NCI-H1105 (cell line): ENCODE measurements around the gene DHRS1.
A peak's percentile ranks its signal among the peaks of the same experiment; 100 is the strongest.

Experiments used
- DNase-seq: peaks from one replicate; lab custom pipeline; 2025; lab: John Stamatoyannopoulos, UW

Gene DHRS1

GRCh38 chr14:24299255-24300191 lies at the start of gene DHRS1, which contains the start of gene NOP9:
Gene DHRS1, minus strand, starts transcription at chr14:24299780. Its CDS starts 674 bp downstream, at chr14:24299106.
Gene NOP9, plus strand, starts transcription at chr14:24299850. Its CDS starts 105 bp downstream, at chr14:24299955.
- DNase-seq: peak; percentile 79

GRCh38 chr14:24348186-24348585 lies 48.6 kb upstream of the DHRS1 start:
- DNase-seq: no peak

DNA sequence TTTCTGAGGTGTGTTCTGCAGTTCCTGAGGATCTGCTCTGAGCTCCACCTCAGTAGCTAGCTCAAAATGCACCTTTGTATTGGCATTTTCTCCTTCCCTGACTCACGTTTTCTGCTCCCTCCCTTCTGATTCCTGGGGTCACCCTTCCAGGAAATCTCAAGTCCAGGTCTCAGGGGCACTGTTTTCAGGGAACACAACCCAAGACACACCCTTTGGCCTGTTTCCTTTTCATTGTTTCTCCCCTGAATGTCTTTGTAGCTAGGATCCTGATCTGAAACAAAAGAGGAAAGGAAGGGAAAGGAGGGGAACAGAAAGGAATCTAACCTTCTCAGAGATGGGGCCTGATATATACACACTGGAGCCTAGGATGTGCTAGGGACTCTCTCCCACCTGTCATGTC lies 47.6 kb upstream of the DHRS1 start:
- no peak for DNase-seq

- DNase-seq: no peak
These were observed 44.4 kb upstream of the DHRS1 start for GRCh38 chr14:24343795-24344660.

DNA sequence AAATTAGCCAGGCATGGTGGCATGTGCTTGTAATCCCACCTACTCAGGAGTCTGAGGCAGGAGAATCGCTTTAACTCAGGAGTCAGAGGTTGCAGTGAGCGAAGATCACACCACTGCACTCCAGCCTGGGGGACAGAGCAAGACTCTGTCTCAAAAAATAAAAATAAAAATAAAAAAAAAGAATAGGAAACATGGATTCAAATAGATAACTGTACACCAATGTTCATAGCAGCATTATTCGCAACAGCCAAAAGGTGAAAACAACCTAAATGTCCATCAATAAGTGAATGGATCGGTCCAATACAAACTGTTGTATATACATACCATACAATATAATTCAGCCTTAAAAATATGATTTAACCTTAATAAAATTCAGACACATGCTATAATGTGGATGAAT lies 43.3 kb upstream of the DHRS1 start:
- no peak for DNase-seq

DNA sequence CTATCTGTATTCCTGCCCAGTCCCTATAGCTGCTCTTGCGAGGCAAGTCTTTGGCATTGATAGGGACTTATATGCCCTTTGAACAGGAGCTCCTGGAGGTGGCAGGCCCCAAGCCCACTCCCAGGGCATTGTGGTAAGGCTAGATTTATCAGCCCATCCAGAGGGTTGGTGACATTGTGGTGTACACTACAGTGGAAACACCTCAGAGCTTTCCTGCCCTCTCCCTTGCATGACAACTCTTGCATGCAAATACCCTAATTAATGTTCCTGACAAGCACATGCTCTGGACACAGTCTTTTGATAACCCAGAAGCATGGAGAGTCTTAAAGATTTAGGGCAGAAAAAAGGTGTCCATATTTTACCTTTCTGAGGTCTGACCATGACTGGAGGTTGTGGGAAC lies 41.0 kb upstream of the DHRS1 start:
- no peak for DNase-seq

DNA sequence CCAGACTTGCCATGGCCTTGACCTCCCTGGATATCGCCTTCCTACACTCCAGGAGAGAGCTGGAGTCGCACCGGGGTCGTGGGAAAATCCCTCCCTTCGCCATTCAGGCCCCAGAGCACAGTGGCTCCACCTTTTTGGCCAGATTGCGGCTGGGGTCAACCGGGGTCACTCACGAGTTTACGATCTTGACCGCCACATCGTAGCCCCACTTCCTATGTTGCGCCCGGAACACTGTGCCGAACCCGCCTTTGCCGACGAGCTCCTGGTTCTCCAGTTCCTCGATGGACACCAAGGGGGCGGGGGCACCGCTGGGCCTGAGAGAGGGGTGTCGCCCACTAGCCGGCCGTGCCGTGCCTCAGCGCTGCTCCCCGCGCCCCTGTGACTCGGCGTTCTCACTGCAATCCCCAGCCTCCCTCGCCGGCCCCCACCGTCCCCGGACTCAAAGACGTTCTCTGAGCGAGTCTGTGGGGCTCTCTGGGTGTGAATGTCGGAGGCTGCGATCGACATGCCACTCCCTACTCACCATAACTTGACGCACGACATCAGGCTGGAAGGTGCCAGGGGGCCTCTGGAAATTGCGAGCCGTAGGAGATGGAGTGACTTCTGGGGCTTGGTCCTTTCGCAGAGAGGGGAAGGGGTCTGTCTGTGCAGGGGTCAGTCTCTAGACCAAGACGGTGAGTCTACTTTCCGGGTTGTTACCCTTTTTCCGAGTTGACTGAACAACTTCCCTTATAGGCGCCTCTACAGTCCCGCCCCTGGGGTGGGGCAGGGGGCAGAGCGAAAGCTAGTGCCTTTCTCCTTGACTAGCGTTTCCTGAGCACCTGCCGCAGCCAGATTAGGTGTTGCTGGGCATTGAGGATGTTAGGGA lies 39.9 kb upstream of the DHRS1 start, which contains the start of gene RIPK3:
Gene RIPK3, minus strand, starts transcription at position 708 of the 868 bp plus-strand sequence. Its CDS starts 165 bp downstream, at position 543.
- no peak for DNase-seq

DNA sequence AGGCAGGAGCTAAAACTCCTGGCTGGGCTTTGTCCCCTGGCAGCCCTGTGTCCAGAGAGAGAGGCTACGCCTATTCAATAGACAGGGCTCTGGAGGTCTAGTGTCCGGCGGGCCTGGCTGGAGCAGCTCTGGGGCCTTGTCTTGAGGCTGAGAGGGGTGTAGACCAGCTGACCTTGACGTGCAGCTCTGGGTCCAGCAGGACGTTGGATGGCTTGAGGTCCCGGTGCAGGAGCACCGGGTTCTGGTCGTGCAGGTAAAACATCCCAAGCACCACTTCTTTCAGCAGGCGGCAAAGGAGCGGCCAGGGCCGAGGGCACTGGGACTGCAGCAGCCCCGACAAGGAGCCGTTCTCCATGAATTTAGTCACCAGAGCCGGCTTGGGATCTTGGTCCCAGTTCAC lies 39.3 kb upstream of the DHRS1 start:
- no peak for DNase-seq

DNA sequence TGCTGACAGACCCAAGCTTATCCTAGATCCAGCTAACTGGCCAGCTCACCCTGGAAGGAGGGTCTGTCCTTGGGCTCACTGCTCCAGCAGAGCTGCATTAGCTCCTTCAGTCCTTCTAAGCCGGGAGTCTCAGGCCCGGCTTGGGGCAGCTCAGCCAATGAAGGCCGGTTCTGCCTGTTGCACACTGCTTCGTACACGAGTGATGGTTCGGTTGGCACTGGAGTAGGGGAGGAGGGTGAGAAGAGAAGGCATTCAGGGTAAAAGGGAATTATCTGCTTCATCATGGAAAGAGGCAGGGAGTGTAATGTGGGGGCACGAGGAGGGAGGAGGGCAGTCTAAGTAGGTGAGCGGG lies 38.2 kb upstream of the DHRS1 start:
- no peak for DNase-seq

DNA sequence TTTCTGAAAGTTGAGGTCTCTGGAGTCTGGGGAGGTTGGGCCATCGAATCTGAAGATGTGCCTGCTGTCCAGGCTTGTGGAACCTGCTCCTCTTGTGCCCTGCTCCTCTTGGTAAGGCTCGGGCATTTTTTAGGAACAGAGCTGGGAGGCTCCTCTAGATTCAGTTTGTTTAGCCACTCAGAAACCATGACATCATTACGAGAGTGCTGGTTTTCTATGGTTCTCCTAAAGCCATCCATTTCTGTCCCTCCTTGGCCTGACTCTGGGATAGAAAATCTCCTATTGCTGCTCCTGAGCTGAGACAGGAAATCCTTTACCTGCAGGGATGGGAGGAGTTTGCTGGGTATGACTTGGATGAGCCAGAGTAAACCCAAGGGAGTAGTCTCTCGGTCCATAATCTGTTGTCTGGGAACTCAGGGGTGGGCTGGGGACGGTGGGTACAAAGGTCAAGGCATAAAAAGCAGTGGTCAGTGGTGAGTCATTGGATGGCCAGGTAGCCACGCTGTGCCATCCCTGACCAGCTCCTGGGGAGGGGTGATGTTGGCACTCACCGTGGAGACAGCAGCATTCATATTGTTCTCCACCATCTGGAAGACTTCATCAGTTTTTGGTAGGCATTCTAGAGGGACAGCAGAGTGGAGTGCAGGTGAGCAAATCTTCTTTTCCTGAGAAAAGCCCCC lies 37.7 kb upstream of the DHRS1 start:
- DNase-seq: no peak

- no peak for DNase-seq
These were observed 36.0 kb upstream of the DHRS1 start for GRCh38 chr14:24335461-24336171.

DNA sequence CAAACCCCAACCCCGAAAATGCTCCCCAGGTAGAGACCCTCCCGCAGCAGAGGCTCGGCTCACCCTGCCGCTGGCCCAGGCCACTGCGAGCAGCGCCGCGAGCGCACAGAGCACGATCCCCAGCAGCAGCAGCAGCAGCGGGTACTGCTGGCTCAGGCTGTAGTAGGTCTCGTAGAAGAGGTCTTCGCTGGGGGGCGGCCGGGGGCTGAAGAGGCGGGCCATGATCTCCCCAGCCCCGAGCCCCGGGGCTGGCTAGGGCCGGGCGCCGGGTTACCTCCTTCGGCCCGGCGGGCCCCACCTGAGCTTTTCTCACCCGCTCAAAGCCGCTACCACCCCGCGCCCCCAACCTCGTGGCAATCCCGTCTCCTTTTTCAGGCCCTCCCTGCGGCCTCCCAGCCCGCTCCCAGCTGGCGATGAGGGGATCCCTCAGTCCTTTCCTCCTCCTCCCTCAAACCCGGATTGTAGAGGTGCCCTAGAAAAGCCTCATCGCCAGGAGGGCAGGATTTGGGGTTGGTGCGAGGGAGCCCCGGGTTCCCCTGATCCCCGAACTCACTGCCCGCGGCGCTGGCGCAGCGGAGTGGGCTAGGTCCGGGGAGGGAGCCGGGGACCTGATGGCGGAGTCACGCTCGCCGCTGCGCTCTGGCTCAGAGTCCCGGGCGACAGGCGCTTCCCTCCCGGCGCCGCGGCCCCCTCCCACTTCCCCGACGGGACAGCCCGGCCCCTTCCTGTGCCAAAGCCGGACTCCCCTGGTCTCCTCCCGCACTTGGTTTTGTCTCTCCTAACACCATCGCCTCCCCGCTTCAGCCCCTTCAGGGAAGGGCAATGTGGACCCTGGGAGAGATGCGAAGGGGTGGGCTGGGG lies 35.1 kb upstream of the DHRS1 start, which contains the start of gene ADCY4:
Gene ADCY4, minus strand, starts transcription at position 641 of the 861 bp plus-strand sequence. Its CDS starts 419 bp downstream, at position 222.
- no peak for DNase-seq

- DNase-seq: peak; percentile 57
These were observed 32.9 kb upstream of the DHRS1 start for GRCh38 chr14:24332268-24332993.

GRCh38 chr14:24331731-24332267 lies 32.2 kb upstream of the DHRS1 start:
- DNase-seq: no peak

GRCh38 chr14:24330973-24331674 lies 31.5 kb upstream of the DHRS1 start:
- DNase-seq: no peak

- no peak for DNase-seq
These were observed 30.2 kb upstream of the DHRS1 start for GRCh38 chr14:24329736-24330135.

- DNase-seq: no peak
These were observed 29.6 kb upstream of the DHRS1 start for GRCh38 chr14:24329073-24329663.
